ENCODE data around the gene TSPAN18.

DNA sequence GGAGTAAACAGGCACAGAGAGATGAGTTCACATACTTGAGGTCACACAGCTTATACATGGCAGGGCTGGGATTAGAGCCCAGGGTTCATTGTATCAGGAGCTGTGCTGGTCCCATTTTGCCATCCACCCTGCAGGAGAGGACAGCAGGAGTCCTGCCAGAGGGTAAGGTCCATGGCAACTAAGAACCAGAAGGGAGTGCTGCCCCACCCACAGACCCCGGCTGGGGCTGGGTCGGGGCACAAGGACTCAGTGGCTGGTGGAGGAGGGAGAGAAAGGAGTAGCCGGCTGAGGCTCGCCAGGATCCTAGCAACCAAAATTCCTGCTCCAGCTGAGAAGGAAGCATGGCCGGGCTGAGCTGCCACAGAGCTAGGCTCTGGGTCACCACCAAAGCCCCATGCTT, 249.8 kb downstream of the TSPAN18 start:
- TF ChIP-seq CTCF (IDR thresholded peaks at IDR 0.05), result no peak
- TF ChIP-seq POLR2A (IDR thresholded peaks at IDR 0.05), result no peak
- TF ChIP-seq EP300 (IDR thresholded peaks at IDR 0.05), result no peak
- TF ChIP-seq POLR2AphosphoS5 (IDR thresholded peaks at IDR 0.05), result no peak
